VCaP (cell line): ENCODE measurements around the gene LBX2.

Source experiments
- H3K27ac ChIP-seq: fragments of 450-650 bp; 2 replicates; pipeline ENCODE4 v1.5.1; 2017
- TF ChIP-seq, protein P1 (sequence below): fragments of 450-650 bp; conservative IDR thresholded peaks from 2 replicates; pipeline ENCODE4 v1.5.1; 2017; ENCODE audit warnings: mild to moderate bottlenecking, moderate library complexity

LBX2 gene

DNA sequence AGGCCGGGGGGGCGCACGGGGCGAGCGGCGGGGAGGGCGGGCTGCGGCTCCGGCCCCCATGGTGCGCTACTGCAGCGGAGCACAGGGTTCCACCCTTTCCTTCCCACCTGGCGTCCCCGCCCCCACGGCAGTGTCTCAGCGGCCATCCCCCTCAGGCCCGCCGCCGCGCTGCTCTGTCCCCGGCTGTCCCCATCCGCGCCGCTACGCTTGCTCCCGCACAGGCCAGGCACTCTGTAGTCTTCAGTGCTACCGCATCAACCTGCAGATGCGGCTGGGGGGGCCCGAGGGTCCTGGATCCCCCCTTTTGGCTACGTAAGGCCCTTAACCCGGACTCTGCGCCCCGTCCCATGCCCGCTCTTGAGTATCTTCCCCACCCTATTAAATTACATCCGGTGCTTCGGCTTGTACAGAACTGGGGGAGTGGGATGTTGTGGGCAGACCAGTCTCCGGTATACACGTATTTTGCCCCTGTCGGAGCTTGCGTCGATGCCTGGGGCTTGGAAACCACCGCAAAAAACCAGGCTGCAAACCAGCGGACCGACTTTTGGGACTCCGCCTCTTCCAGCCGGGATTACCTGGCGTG lies 41.8 kb downstream of the LBX2 start:
- H3K27ac ChIP-seq: peak overlapping the region; percentile 96
- TF ChIP-seq, protein P1, sequence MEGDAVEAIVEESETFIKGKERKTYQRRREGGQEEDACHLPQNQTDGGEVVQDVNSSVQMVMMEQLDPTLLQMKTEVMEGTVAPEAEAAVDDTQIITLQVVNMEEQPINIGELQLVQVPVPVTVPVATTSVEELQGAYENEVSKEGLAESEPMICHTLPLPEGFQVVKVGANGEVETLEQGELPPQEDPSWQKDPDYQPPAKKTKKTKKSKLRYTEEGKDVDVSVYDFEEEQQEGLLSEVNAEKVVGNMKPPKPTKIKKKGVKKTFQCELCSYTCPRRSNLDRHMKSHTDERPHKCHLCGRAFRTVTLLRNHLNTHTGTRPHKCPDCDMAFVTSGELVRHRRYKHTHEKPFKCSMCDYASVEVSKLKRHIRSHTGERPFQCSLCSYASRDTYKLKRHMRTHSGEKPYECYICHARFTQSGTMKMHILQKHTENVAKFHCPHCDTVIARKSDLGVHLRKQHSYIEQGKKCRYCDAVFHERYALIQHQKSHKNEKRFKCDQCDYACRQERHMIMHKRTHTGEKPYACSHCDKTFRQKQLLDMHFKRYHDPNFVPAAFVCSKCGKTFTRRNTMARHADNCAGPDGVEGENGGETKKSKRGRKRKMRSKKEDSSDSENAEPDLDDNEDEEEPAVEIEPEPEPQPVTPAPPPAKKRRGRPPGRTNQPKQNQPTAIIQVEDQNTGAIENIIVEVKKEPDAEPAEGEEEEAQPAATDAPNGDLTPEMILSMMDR: no peak

DNA sequence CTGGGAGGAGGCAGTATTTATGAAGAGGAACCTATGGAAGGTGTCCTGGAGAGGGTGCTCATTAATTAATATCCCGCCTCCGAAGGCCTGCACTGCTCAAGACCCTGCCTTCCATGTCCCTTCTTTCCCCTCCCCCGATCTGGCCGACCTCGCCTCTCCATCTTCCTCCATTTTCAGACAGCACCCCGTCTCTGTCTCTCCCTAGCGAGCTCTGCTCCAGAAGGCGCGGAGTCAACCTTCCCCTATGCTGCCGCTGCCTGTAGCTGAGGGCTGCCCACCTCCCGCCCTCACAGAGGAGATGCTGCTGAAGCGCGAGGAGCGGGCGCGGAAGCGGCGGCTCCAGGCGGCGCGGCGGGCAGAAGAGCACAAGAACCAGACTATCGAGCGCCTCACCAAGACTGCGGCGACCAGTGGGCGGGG lies 42.3 kb downstream of the LBX2 start:
- peak overlapping the region; percentile 96 for H3K27ac ChIP-seq
- TF ChIP-seq, protein P1: no peak

DNA sequence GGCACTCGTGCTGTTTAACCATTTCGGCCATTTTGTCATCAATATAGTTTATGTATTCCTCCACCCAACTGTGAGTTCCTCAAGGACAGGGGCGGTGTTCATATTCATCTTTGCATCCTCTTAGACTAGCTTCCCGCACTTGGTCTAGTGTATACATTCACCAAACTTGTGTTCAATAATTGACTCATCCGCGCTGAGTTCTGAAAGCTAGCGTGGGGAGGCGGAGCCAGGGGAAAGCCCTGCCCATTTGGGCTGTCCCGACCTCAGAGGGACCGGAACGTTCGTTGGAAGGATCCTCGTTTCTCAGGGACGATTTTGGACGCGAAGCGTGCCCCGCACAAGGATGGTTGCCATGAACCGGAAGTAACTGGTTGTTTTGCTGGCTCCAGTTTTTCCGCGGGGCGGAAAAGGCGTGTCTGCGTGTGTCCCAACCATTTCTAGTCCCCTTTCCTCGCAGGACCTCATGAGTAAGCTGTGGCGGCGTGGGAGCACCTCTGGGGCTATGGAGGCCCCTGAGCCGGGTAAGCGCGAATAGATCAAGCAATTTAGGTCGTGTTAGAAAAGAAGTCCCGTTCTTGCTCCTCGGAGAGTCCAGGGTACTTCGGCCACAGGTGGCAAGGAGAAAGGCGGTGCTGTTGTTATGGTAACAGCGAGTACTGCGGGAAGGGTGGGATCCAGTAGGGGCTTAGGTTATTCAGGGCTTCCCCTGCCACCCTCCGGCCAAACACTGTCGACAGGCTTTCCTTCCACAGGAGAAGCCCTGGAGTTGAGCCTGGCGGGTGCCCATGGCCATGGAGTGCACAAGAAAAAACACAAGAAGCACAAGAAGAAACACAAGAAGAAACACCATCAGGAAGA lies 44.5 kb downstream of the LBX2 start, which contains the start of gene INO80B:
TSS of gene INO80B (plus strand) at position 434 of the 858 bp plus-strand sequence. CDS start at position 464, 30 bp downstream.
- TF ChIP-seq, protein P1: no peak
- peak within 1 kb of the TSS; percentile 96 for H3K27ac ChIP-seq

DNA sequence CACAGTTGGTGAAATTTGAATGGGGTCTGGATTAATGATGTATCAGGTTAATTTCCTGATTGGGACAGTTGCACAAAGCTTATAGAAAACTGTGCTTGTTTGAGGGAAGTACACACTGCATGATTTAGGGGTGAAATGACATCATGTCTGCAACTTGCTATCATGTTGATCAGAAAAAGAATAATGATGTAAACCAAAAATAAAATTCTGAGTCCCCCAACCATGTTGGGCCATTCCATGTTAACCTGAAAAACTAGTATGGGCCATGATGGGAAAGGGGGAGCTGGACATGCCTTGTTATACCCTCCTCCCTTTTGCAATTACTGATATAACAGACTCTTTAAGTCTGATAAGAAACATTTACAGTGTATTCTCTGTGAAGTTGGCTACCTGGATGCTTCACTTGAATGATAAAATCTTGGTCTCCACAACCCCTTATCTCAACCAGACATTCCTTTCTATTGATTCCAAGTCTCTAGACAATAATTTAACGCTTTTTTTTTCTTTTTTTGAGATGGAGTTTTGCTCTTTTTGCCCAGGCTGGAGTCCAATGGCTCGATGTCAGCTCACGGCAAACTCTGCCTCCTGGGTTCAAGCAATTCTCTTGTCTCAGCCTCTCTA lies 48.7 kb downstream of the LBX2 start:
- TF ChIP-seq, protein P1: no peak
- H3K27ac ChIP-seq: no peak overlapping the region

DNA sequence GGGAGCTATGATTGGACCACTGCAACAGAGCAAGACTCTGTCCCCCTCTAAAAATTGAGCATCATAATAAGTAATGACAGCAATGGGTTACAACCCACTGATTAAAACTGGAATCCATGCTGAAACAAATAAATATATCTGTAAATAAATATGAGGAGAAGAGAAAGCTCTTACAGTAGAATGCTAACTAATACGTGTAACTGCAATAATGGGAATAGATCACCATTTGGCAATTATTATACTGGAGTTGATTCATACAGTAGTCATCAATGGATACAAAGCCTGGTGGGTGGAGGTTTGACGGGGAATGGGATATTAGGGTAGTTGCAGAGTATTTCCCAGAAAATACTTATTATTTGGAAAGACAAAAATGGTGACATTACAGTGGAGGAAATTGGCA lies 50.6 kb downstream of the LBX2 start:
- no peak overlapping the region for H3K27ac ChIP-seq
- TF ChIP-seq, protein P1: no peak
